HG03354 (cell line): Measurements from ENCODE around the gene MARCHF10.
"Not testable (repeated sequence)": the region's sequence is repeated elsewhere in the genome, so short reads cannot be mapped to it uniquely, and the experiment has no call there.

Source experiments
- ATAC-seq: cut with Tn5 transposase; IDR thresholded peaks from one replicate; pipeline ENCODE4 v1.9.1; 2021; ENCODE audit warnings: mild to moderate bottlenecking; ENCODE audit not compliant: unreplicated experiment, poor library complexity, severe bottlenecking

The MARCHF10 gene

GRCh38 chr17:62705156-62705777 is 102.8 kb downstream of the MARCHF10 start:
- no peak for ATAC-seq

DNA sequence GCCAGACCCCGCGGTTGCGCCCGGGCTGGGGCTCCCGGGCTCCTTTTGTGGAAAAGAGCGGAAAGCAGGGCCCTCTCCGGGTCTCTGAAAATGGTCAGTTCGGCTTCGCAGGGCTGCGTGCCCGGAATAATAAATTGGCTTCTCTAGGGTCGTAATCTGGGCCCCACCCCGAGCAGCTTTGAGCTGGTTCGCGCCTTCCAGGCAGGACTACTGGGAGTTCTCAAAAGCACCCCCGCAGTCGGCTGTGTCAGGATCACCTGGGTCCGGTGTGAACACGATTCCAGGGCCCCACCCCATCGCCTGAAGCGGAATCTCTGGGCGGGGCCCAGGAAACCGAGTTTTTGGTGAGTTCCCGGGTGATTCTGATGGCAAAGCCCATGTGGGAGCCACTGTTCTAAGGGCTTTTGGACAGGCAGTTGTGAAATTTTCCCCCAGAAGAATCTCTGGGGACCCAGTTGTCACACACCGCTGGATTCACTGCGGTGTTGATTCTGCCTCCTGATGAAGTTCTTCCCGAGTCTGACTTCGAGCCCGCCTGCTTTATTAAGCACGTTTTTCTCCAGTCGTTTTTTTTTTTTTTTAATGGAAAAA is 103.6 kb downstream of the MARCHF10 start:
- ATAC-seq: no peak

GRCh38 chr17:62703776-62704380 is 104.2 kb downstream of the MARCHF10 start:
- ATAC-seq: peak; percentile 82

DNA sequence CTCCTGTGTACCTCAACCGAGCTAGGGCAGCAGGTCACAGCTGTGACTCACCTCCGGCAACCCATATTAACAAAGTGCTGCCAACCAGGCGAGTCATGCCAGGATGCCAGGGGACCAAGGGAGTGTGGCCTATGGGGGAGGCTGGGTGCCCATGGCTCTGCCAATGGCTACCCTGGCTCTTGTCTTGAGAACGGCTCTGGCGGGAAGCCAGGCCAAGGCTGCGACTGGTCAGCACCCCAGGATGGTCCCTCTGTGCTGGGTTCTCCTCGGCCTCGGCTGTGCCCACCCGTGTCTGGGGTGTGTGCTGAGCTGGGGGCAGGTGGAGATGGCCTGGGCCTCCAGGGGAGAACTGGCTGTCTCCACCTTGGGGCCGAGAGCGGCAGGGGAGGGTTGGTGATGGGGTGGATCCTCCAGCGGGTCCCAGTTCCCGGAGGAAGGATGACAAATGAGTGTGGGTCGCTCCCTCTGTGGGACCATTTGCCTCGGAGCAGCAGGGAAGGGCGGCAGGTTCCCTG is 104.8 kb downstream of the MARCHF10 start:
- ATAC-seq: no peak

DNA sequence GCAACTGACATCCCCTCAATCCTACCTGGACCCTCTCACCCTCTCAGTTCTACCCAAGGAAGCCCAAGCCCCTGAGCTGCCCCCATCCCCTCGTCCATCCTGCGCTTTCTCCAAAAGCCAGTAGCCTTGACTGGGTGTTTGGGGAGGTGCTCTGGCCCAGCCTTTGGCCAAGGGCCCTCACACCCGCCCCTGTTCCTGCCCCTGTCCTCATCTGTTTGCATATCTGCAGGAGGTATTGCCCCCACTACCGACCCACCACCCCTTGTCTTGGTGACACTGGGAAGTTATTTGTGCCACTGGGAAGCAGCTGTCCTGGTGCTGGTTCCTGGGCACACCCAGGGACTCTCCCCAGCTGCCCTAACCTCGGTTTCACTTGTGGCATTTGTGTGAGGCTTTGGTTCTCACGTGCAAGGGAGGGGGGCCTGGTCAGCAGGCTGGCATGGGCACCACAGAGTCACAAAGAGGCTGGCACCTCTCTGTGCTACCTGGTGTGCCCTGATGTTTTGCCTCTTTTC is 105.3 kb downstream of the MARCHF10 start:
- no peak for ATAC-seq

DNA sequence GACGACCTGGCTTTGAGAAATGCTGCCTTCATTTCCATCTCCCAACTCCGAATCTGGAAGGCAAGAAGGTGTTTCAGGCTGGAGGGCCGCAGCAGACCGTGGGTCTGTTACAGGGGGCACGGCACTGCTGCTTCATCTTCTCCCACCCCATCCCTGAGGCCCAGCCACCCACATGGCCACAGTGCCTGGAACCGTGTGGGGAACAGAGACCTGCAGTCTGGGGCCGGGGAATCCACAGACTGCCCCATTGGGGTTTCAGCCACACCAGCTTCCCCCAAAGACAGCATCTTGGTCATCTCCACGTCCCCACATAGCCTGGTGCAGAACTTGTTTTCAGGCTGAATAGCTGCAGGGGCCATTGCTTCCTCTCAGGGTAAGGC is 106.4 kb downstream of the MARCHF10 start:
- ATAC-seq: no peak

DNA sequence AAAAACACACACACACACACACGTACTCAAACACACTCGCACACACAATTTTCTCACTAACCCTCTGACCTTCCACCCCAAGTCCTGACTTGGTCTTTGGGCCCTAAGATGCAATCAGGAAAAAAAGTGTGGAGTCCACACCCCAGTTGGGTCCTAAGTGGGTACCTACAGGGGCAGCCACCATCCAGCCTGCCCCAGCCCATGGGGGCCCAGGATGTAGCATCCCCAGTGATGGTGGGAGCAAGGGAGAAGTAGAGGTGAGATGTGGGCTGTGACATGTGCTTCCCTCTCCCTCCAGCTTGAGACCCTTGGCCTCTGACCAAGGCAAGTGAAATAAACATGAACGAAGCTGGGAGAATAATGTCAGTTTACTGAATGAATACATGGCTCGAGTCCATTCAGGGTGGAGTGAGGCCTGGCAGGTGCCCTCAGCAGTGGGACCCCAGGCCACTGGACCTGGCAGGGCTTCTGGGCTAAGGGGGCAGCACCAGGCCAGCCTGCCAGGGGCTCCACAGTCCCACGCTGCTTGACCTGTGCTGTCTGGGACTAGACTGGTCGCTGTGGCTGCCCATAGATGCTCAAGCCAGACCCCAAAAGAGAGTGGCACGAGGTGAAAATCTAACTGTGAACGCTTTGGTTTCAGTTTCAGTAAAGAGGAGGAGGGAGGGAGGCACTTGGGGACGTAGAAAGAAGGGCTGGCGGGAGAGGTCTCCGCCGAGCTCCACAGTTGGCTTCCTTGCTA is 107.0 kb downstream of the MARCHF10 start:
- ATAC-seq: no peak

DNA sequence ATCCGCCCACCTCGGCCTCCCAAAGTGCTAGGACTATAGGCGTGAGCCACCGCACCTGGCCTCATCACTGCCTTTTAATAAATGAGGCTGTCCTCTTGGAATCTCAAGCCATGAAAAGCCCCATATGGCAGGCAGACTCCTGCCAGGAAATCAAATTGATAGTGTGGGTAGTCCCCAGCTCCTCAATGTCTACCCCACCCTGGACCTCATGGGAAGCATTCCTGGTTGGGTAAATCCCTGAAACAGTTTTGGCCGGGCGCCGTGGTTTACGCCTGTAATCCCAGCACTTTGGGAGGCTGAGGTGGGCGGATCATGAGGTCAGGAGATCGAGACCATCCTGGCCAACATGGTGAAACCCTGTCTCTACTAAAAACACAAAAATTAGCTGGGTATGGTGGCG is 109.7 kb downstream of the MARCHF10 start:
- ATAC-seq: not testable (repeated sequence)

GRCh38 chr17:62696726-62697490 is 111.2 kb downstream of the MARCHF10 start:
- no peak for ATAC-seq

GRCh38 chr17:62696256-62696655 is 111.9 kb downstream of the MARCHF10 start:
- no peak for ATAC-seq

DNA sequence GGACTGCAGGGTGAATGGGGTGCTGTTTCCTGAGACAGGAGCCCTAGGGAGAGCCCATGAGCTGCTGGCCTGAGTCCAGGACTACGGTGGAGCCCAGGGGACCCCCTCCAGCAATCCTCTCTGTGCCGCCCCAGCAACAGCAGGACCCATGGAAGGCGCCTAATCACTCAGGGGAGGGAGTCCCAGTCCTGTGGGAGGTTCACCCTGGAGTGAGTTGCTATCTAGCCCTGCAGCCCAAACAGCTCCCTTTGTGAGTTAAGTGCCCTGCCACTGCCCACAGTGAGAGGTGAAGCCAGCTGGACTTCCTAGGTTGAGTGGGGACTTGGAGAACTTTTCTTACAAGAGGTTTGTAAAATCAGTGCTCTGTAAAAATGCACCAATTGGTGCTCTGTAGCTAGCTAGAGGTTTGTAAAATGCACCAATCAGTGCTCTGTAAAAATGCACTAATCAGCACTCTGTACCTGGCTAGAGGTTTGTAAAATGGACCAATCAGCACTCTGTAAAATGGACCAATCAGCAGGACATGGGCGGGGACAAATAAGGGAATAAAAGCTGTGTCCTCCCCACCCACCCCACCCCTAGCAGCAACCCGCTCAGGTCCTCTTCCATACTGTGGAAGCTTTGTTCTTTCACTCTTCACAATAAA is 112.9 kb downstream of the MARCHF10 start:
- ATAC-seq: not testable (repeated sequence)

- no peak for ATAC-seq
Measured at GRCh38 chr17:62693616-62694409, 114.3 kb downstream of the MARCHF10 start.

DNA sequence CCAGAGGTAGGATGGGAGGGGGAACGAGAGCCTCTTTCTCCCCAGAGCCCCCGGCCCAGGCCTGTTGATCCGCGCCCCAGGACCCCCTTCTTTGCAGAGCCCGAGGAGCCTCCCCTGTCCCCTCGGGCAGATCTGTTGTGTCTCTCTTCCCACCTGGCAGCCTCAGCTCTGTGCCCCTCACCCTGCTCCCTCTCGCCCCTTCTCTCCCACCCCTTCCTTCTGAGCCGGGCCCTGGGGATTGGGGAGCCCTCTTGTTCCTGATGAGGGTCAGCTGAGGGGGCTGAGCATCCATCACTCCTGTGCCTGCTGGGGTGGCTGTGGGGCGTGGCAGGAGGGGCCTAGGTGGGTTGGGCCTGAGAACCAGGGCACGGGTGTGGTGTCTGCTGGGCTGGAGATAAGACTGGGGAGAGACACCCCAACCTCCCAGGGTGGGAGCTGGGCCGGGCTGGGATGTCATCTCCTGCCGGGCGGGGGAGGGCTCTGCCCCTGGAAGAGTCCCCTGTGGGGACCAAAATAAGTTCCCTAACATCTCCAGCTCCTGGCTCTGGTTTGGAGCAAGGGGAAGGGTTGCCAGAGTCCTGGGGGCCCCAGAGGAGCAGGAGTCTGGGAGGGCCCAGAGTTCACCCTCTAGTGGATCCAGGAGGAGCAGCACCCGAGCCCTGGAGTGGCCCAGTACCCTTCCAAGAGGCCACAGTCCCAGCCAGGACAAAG is 115.2 kb downstream of the MARCHF10 start:
- no peak for ATAC-seq

DNA sequence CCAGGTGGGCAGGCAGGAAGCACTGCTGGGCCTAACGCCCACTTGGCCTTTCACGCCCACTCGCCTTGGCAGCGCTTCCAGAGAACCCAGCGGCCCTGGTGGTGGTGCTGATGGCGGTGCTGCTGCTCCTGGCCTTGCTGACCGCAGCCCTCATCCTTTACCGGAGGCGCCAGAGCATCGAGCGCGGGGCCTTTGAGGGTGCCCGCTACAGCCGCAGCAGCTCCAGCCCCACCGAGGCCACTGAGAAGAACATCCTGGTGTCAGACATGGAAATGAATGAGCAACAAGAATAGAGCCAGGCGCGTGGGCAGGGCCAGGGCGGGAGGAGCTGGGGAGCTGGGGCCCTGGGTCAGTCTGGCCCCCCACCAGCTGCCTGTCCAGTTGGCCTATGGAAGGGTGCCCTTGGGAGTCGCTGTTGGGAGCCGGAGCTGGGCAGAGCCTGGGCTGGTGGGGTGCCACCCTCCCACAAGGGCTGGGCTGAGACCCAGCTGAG is 115.9 kb downstream of the MARCHF10 start:
- ATAC-seq: no peak

- not testable (repeated sequence) for ATAC-seq
Measured at GRCh38 chr17:62691589-62691915, 116.6 kb downstream of the MARCHF10 start.

GRCh38 chr17:62690168-62690897 is 117.8 kb downstream of the MARCHF10 start:
- no peak for ATAC-seq
